Body of pancreas (tissue), 4 donors: ENCODE measurements around the gene NEO1. TPM values are rescaled to one million over a fixed set of nuclear protein-coding genes. Genes with fewer than 3 reads are reported as not detected.

Source experiments
- ATAC-seq: fragments of 150-250 bp; one replicate; pipeline ENCODE4 v1.9.1; 2016
- DNase-seq, 4 donors: peaks; one replicate each; pipeline ENCODE4 v3.0.0-alpha.2; 2019
- H3K27ac ChIP-seq, 4 donors: fragments of 200-600 bp; sonication (generic); 1 replicate in 3 of 4; 2 replicates in 1 of 4; pipeline versions ENCODE4 v1.5.1 to v1.6.1; 2016 to 2019; ENCODE audit warnings: mild to moderate bottlenecking in 1 of 4, mixed read lengths in 1 of 4, moderate library complexity in 1 of 4
- H3K27me3 ChIP-seq, 2 donors: fragments of 200-600 bp; sonication (generic); one replicate each; pipeline ENCODE4 v1.6.0; 2016; ENCODE audit warnings: mild to moderate bottlenecking in 1 of 2
- H3K36me3 ChIP-seq, 2 donors: fragments of 200-600 bp; sonication (generic); replicated peaks in 1 of 2; 2 replicates each; pipeline ENCODE4 v1.5.1; 2016; ENCODE audit warnings: low read depth in 2 of 2; ENCODE audit not compliant: insufficient read depth in 1 of 2
- H3K4me1 ChIP-seq: fragments of 200-600 bp; sonication (generic); one replicate; pipeline ENCODE4 v1.6.0; 2016
- H3K4me3 ChIP-seq, 2 donors: fragments of 200-600 bp; sonication (generic); 1 replicate in 1 of 2; 2 replicates in 1 of 2; pipeline ENCODE4 v1.5.1; 2016 to 2019
- H3K9me3 ChIP-seq, 3 donors: fragments of 200-600 bp; sonication (generic); 1 replicate in 2 of 3; 2 replicates in 1 of 3; pipeline ENCODE4 v1.5.1; 2016
- CTCF ChIP-seq, 7 experiments: fragments of 450-650 bp in 4 of 7; fragments of 200-600 bp in 3 of 7; sonication (generic) in 3 of 7; IDR thresholded peaks; one replicate each; pipeline ENCODE4 v1.5.1; 2016 to 2019; ENCODE audit warnings: antibody characterized with exemption in 7 of 7
- POLR2A ChIP-seq, 3 donors: fragments of 450-650 bp; IDR thresholded peaks; one replicate each; pipeline ENCODE4 v1.6.1; 2016; ENCODE audit warnings: antibody characterized with exemption in 3 of 3, mild to moderate bottlenecking in 2 of 3
- WGBS, 2 donors: methylation state at CpG; one replicate each; pipeline ENCODE4 v1.1.5; 2017; 5-methylcytosine and 5-hydroxymethylcytosine counted together
- intact Hi-C: fragments of 100-400 bp; cut with DNase I; formaldehyde crosslinking; loops from one replicate; pipeline ENCODE4 v1.15.1; 2023
- total RNA-seq, 2 donors: library from RNA; depleted of rRNA; stranded (reverse); fragments of >200 nt; gene quantifications; one replicate each; pipeline ENCODE4 v1.1.0, GENCODE V29; 2016

The NEO1 gene
- total RNA-seq, 2 donors from 2014 or later: 18.2 to 29.7 TPM

GRCh38 chr15:73247331-73247730 lies 195.1 kb downstream of the NEO1 start:
- 47 to 76% methylated on average over 1 of the region's 1 CpG for WGBS, 2 donors
- TF ChIP-seq POLR2A (IDR thresholded peaks at IDR 0.05) (no peak), CTCF (IDR thresholded peaks at IDR 0.05) (no peak)
- Histone ChIP-seq H3K9me3 (no peaks in the 10 kb centered on the region), H3K27ac (no peak overlapping the region), H3K27me3 (no peaks in the 10 kb centered on the region), H3K36me3 (peaks cover 0 to 7% of the 10 kb centered on the region in 2 donors), H3K4me3 (no peak overlapping the region), H3K4me1 (no peaks in the 10 kb centered on the region)
- ATAC-seq (no peak), DNase-seq (no peak)
- intact Hi-C loops: no loop called here

- H3K36me3 ChIP-seq: peaks cover 0 to 6% of the 10 kb centered on the region in 2 donors
- H3K27me3 ChIP-seq: no peaks in the 10 kb centered on the region
- H3K4me3 ChIP-seq: no peak overlapping the region
- H3K4me1 ChIP-seq: no peaks in the 10 kb centered on the region
- no peak overlapping the region for H3K27ac ChIP-seq
- DNase-seq (no peak), ATAC-seq (no peak)
- H3K9me3 ChIP-seq: no peaks in the 10 kb centered on the region
- intact Hi-C loops: no loop called here
- WGBS, 2 donors: 86 to 94% methylated on average over 4 of the region's 4 CpGs
- no peak for TF ChIP-seq CTCF (IDR thresholded peaks at IDR 0.05)
- no peak for TF ChIP-seq POLR2A (IDR thresholded peaks at IDR 0.05)
These were observed 197.2 kb downstream of the NEO1 start for GRCh38 chr15:73249499-73249898.

- no peaks in the 10 kb centered on the region for H3K27me3 ChIP-seq
- no peaks in the 10 kb centered on the region for H3K9me3 ChIP-seq
- ATAC-seq (no peak), DNase-seq (peak in 3 of 4 donors; percentile 16 to 46 (median 25))
- no peak for TF ChIP-seq CTCF (IDR thresholded peaks at IDR 0.05)
- no peak for TF ChIP-seq POLR2A (IDR thresholded peaks at IDR 0.05)
- intact Hi-C loops: no loop called here
- no peaks in the 10 kb centered on the region for H3K4me1 ChIP-seq
- H3K27ac ChIP-seq: no peak overlapping the region
- peaks cover 0 to 15% of the 10 kb centered on the region in 2 donors for H3K36me3 ChIP-seq
- H3K4me3 ChIP-seq: no peak overlapping the region
- whole genome bisulfite sequencing, 2 donors: 88 to 90% methylated on average over 6 of the region's 6 CpGs
These were observed 202.3 kb downstream of the NEO1 start for GRCh38 chr15:73254598-73254997.

GRCh38 chr15:73258271-73259108 lies 206.2 kb downstream of the NEO1 start:
- Histone ChIP-seq H3K27me3 (no peaks in the 10 kb centered on the region), H3K4me3 (no peak overlapping the region), H3K9me3 (no peaks in the 10 kb centered on the region), H3K4me1 (no peaks in the 10 kb centered on the region), H3K36me3 (peaks cover 0 to 19% of the 10 kb centered on the region in 2 donors), H3K27ac (no peak overlapping the region)
- 90 to 96% methylated on average over 5 of the region's 5 CpGs for WGBS, 2 donors
- DNase-seq (no peak), ATAC-seq (no peak)
- TF ChIP-seq CTCF (IDR thresholded peaks at IDR 0.05): no peak
- intact Hi-C loops: no loop called here

GRCh38 chr15:73264881-73265280 lies 212.6 kb downstream of the NEO1 start:
- intact Hi-C loops: no loop called here
- no peak for DNase-seq
- peaks cover 0 to 13% of the 10 kb centered on the region in 2 donors for H3K36me3 ChIP-seq
- no peak overlapping the region for H3K4me3 ChIP-seq
- no peaks in the 10 kb centered on the region for H3K27me3 ChIP-seq
- no peaks in the 10 kb centered on the region for H3K9me3 ChIP-seq
- H3K4me1 ChIP-seq: no peaks in the 10 kb centered on the region
- no peak overlapping the region for H3K27ac ChIP-seq
- 86 to 87% methylated on average over 5 of the region's 5 CpGs for WGBS, 2 donors
- no peak for ATAC-seq
- TF ChIP-seq POLR2A (IDR thresholded peaks at IDR 0.05) (no peak), CTCF (IDR thresholded peaks at IDR 0.05) (no peak)
